NCI-H2196 treated with DMSO at 0.1 percent for 48 hours (cell line): ENCODE measurements around the gene INSYN1.

Experiments
- DNase-seq: peaks from one replicate; lab custom pipeline; 2025; ENCODE audit not compliant: unreplicated experiment; lab: John Stamatoyannopoulos, UW

Gene INSYN1

DNA sequence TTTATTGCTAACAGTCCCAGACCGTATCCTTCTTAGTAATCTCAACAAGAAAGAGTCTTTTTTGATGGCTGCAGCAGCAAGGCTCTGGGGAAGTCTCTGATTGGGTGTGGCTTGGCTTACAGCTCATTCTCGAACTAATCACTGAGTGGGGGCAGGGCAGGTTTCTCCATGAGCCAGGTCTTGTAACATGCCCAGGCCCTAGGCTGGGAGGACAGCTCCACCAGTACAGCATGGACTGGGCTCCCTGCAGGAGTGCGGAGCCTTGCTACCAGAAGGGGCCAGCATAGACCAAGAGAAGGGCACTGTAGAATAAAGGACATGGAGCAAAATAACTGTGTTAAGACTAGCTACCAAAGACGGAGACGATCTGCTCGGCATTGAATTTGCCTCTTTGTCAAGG is 61.8 kb downstream of the INSYN1 start:
- no peak for DNase-seq

DNA sequence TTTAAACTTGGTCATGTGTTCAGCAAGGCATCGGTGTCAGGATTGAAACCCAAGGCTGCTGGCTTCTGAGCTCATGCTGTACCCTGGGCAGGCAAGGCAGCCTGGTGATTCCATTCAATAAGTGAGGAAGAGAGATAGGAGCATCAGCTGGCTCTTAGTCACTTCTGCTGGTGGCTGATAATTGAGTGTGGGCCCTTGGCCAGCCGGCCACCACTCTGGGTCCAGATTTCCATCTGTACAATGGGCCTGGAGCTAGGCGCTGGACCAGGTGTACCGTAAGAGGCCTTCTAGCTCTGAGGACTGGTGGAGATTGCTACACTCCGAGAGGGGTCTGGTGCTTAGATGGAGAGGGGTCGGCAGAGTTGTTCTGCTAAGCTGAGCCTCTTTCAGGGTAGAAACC is 64.7 kb downstream of the INSYN1 start:
- no peak for DNase-seq

- DNase-seq = no peak
These were observed 65.8 kb downstream of the INSYN1 start for GRCh38 chr15:73687351-73687750.

- no peak for DNase-seq
These were observed 66.3 kb downstream of the INSYN1 start for GRCh38 chr15:73686781-73687256.

DNA sequence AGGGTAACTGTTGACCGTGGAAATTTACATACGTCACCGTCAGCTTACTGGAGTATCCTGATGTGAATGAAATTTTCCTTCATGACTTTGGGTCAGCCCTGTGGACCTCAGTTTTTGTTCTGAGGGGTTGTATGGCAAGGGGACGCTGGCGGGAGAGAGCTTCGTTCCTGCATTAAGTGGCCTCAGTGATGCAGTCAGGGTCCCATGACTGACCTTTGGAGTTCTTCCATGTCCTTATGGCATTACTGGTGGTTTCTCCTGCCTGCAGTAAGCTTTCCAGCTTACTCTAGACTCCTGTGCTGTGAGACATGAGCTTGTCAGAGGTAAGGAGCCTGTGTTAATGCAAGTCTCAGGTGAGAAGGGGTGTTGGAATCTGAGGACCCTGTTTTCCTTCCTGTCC is 67.2 kb downstream of the INSYN1 start:
- no peak for DNase-seq
